K562 (cell line): ENCODE results near the gene MTPN. TPM values are rescaled to one million over a fixed set of nuclear protein-coding genes. Genes with fewer than 3 reads are reported as not detected.

ENCODE experiments used
- CHD4 ChIP-seq: fragments of 200-600 bp; sonication (generic); IDR thresholded peaks from 3 replicates; pipeline ENCODE4 v1.6.1; 2012; ENCODE audit warnings: low read depth, mild to moderate bottlenecking, mixed read lengths, low read length, inconsistent platforms; ENCODE audit not compliant: insufficient read depth, insufficient replicate concordance, poor library complexity, severe bottlenecking
- FOXA3 ChIP-seq, 2 experiments: fragments of 450-650 bp in 1 of 2; sonication (generic) in 1 of 2; formaldehyde crosslinking; IDR thresholded peaks in 1 of 2; conservative IDR thresholded peaks in 1 of 2; 2 replicates each; pipeline versions ENCODE4 v1.4.0 to v1.8.0; 2020 to 2022; ENCODE audit warnings: mild to moderate bottlenecking in 2 of 2, missing genetic modification reagents in 1 of 2
- FOXM1 ChIP-seq, 2 experiments: fragments of 450-650 bp in 1 of 2; sonication (generic) in 1 of 2; formaldehyde crosslinking in 1 of 2; IDR thresholded peaks; 2 replicates each; pipeline versions ENCODE4 v1.6.1 to v1.9.0; 2017 to 2022; ENCODE audit warnings: low read depth in 2 of 2, mild to moderate bottlenecking in 2 of 2, missing genetic modification reagents in 1 of 2, moderate library complexity in 1 of 2
- GTF2A2 ChIP-seq: IDR thresholded peaks from 2 replicates; pipeline ENCODE4 v1.6.1; 2016; ENCODE audit warnings: mild to moderate bottlenecking, missing genetic modification characterization, missing compliant biosample characterization
- HNRNPK ChIP-seq: fragments of 200-400 bp; formaldehyde crosslinking; IDR thresholded peaks from one replicate; pipeline ENCODE4 v1.6.1; 2018; ENCODE audit warnings: mild to moderate bottlenecking, low read depth, low read length; ENCODE audit not compliant: poor library complexity, severe bottlenecking
- KAT2B ChIP-seq: IDR thresholded peaks from one replicate; pipeline ENCODE4 v1.6.1; 2012; ENCODE audit warnings: low read depth, mild to moderate bottlenecking, control low read depth, inconsistent platforms, low read length, moderate library complexity
- KDM5B ChIP-seq: fragments of 200-600 bp; sonication (generic); IDR thresholded peaks from 2 replicates; pipeline ENCODE4 v1.6.1; 2012; ENCODE audit warnings: low read depth, mild to moderate bottlenecking, moderate library complexity, low read length, control low read depth, inconsistent platforms; ENCODE audit not compliant: insufficient replicate concordance
- NELFE ChIP-seq: IDR thresholded peaks from 2 replicates; pipeline ENCODE4 v1.6.1; 2011; ENCODE audit warnings: mild to moderate bottlenecking; ENCODE audit not compliant: insufficient read depth, insufficient read length
- PML ChIP-seq: IDR thresholded peaks from 2 replicates; pipeline ENCODE4 v1.6.1; 2012; ENCODE audit warnings: low read length, inconsistent platforms
- SLC30A9 ChIP-seq: fragments of 250-450 bp; sonication (Bioruptor Pico); IDR thresholded peaks from 2 replicates; pipeline ENCODE4 v1.8.0; 2022; ENCODE audit warnings: mild to moderate bottlenecking, moderate library complexity
- TAF9B ChIP-seq: fragments of 450-650 bp; IDR thresholded peaks from 2 replicates; pipeline ENCODE4 v1.6.1; 2018; ENCODE audit warnings: mild to moderate bottlenecking; ENCODE audit not compliant: partially characterized antibody
- TEAD1 ChIP-seq, 2 experiments: fragments of 450-650 bp in 1 of 2; sonication (generic) in 1 of 2; formaldehyde crosslinking; IDR thresholded peaks; 2 replicates each; pipeline versions ENCODE4 v1.4.0 to v1.8.0; 2020 to 2022; ENCODE audit warnings: mild to moderate bottlenecking in 2 of 2, missing genetic modification reagents in 1 of 2
- ZFP30 ChIP-seq: fragments of 250-450 bp; sonication (Bioruptor Pico); IDR thresholded peaks from 2 replicates; pipeline ENCODE4 v1.8.0; 2022; ENCODE audit warnings: moderate library complexity, mild to moderate bottlenecking, inconsistent platforms, borderline replicate concordance
- ZFP36 ChIP-seq: fragments of 150-350 bp; IDR thresholded peaks from 2 replicates; pipeline ENCODE4 v1.6.1; 2018; ENCODE audit warnings: low read length, low read depth; ENCODE audit not compliant: partially characterized antibody
- ZNF12 ChIP-seq: sonication (generic); formaldehyde crosslinking; IDR thresholded peaks from 2 replicates; pipeline ENCODE4 v1.4.0; 2020; ENCODE audit warnings: mild to moderate bottlenecking, missing genetic modification reagents
- ZNF384 ChIP-seq: IDR thresholded peaks from 2 replicates; pipeline ENCODE4 v1.6.1; 2012; ENCODE audit warnings: low read depth, low read length, improper control_type of control experiment
- ZNF57 ChIP-seq: fragments of 450-650 bp; formaldehyde crosslinking; IDR thresholded peaks from 2 replicates; pipeline ENCODE4 v1.4.0; 2020; ENCODE audit warnings: mild to moderate bottlenecking, moderate library complexity
- ZNF668 ChIP-seq: fragments of 250-450 bp; sonication (Bioruptor Pico); IDR thresholded peaks from 2 replicates; pipeline ENCODE4 v1.8.0; 2022; ENCODE audit warnings: mild to moderate bottlenecking, inconsistent platforms
- ZNF766 ChIP-seq: fragments of 200-800 bp; sonication (Bioruptor generic); conservative IDR thresholded peaks from 2 replicates; pipeline ENCODE4 v1.6.1; 2016; ENCODE audit warnings: missing genetic modification characterization, missing compliant biosample characterization
- polyA plus RNA-seq, 8 experiments: library from polyadenylated mRNA; depleted of rRNA in 4 of 8; stranded (reverse) in 5 of 8; unstranded in 3 of 8; fragments of >200 nt; fragmentation: Nextera tagmentation in 2 of 8; fragmentation: Illumina TruSeq in 1 of 8; extraction: Ambion mirVana in 2 of 8; extraction: Trizol in 1 of 8; gene quantifications; 2 replicates each; pipeline versions ENCODE4 v1.2.1 to v1.2.3, GENCODE V29; 2011 to 2014; ENCODE audit warnings: inconsistent platforms in 1 of 8, missing spikeins in 1 of 8
- total RNA-seq, 7 experiments: library from RNA; depleted of rRNA in 6 of 7; stranded (reverse); fragments of >200 nt in 6 of 7; fragmentation: Illumina TruSeq in 2 of 7; extraction: Trizol in 2 of 7; gene quantifications; 2 replicates each; pipeline versions ENCODE4 v1.2.1 to v1.2.3, GENCODE V29; 2011 to 2021; ENCODE audit warnings: low replicate concordance in 1 of 7
- TF ChIP-seq, protein P1 (sequence below): fragments of 250-450 bp; sonication (Bioruptor Pico); IDR thresholded peaks from 2 replicates; pipeline ENCODE4 v1.5.0; 2020; ENCODE audit warnings: mild to moderate bottlenecking
- TF ChIP-seq, protein P2 (sequence below): fragments of 450-650 bp; IDR thresholded peaks from 2 replicates; pipeline ENCODE4 v1.7.0; 2016; ENCODE audit warnings: borderline replicate concordance
- TF ChIP-seq, protein P3 (sequence below): fragments of 450-650 bp; formaldehyde crosslinking; IDR thresholded peaks from 2 replicates; pipeline ENCODE4 v1.4.0; 2020; ENCODE audit warnings: mild to moderate bottlenecking, moderate library complexity

The MTPN gene
- total and polyA plus RNA-seq, 9 of the 15 experiments (the other 6 are each of a cell fraction or from before 2014, with no cell fraction given), result 68.5 to 261 (median 156) TPM

DNA sequence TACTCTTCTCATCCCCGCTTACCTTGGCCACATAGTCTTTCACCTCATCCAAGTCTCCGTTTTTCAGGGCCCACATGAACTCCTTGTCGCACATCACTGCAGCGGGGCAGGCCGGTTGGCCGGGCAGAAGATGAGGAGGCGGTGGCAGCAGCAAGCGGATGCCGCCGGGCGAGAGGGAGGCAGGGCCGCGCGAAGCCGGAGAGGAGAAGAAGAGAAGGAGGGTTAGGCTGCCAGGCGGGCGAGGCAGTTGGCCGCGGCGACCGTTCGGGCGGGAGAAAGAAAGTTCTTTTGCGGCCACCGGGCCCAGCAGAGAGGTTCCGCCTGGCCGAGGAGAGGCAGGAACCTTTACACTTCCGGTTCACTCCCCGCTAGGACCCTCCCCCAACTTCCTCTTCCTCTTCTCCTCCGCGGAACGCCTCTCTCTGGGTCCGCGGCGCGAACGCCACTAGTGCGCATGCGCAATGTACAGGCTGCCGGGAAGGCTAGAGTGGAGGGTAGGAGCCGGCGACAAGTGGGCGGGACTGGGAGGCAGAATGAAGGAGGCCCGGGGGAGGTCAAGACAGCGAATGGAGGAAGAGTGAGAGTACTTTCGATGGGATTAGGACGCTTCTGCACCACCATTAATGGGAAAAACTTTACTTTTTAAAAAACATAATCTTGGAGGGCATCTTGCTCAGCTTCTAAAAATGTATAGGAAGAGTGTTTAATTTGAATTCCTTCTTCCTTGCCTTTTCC, at the start of gene MTPN (continued):
- TF ChIP-seq, protein P1, sequence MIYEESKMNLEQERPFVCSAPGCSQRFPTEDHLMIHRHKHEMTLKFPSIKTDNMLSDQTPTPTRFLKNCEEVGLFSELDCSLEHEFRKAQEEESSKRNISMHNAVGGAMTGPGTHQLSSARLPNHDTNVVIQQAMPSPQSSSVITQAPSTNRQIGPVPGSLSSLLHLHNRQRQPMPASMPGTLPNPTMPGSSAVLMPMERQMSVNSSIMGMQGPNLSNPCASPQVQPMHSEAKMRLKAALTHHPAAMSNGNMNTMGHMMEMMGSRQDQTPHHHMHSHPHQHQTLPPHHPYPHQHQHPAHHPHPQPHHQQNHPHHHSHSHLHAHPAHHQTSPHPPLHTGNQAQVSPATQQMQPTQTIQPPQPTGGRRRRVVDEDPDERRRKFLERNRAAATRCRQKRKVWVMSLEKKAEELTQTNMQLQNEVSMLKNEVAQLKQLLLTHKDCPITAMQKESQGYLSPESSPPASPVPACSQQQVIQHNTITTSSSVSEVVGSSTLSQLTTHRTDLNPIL, result no peak
- TF ChIP-seq SLC30A9 (no peak), ZFP36 (no peak), HNRNPK (no peak), KAT2B (no peak), GTF2A2 (tag) (no peak), PML (peak; percentile 84), NELFE (no peak), TAF9B (peak; percentile 71), ZNF384 (no peak), ZNF668 (CRISPR knock-in tag) (no peak), ZNF766 (CRISPR knock-in tag) (no peak), CHD4 (no peak), KDM5B (peak; percentile 93), ZNF12 (CRISPR knock-in tag) (peak; percentile 74; the same call in 1 of the 2 replicates), ZFP30 (CRISPR knock-in tag) (no peak), ZNF57 (peak; percentile 8; the same call in 1 of the 2 replicates), FOXA3 (CRISPR knock-in tag; conservative IDR thresholded peaks at IDR 0.05 in 1 of 2, IDR thresholded peaks at IDR 0.05 in 1 of 2) (peak in 1 of 2 experiments; percentile 84; a peak in 2 of 4 replicates), FOXM1 (IDR thresholded peaks at IDR 0.05; ENCODE audit: low read depth) (no peak; the same call in 1 of the 2 replicates), FOXM1 (CRISPR knock-in tag; IDR thresholded peaks at IDR 0.05; ENCODE audit: low read depth) (peak; percentile 83), TEAD1 (CRISPR knock-in tag; IDR thresholded peaks at IDR 0.05) (peak in 1 of 2 experiments; percentile 79; a peak in 2 of 4 replicates)
- TF ChIP-seq, protein P2, sequence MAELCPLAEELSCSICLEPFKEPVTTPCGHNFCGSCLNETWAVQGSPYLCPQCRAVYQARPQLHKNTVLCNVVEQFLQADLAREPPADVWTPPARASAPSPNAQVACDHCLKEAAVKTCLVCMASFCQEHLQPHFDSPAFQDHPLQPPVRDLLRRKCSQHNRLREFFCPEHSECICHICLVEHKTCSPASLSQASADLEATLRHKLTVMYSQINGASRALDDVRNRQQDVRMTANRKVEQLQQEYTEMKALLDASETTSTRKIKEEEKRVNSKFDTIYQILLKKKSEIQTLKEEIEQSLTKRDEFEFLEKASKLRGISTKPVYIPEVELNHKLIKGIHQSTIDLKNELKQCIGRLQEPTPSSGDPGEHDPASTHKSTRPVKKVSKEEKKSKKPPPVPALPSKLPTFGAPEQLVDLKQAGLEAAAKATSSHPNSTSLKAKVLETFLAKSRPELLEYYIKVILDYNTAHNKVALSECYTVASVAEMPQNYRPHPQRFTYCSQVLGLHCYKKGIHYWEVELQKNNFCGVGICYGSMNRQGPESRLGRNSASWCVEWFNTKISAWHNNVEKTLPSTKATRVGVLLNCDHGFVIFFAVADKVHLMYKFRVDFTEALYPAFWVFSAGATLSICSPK, result 0 out of 2 replicates have a peak, but pooled peaks have one; percentile 5
- TF ChIP-seq, protein P3, sequence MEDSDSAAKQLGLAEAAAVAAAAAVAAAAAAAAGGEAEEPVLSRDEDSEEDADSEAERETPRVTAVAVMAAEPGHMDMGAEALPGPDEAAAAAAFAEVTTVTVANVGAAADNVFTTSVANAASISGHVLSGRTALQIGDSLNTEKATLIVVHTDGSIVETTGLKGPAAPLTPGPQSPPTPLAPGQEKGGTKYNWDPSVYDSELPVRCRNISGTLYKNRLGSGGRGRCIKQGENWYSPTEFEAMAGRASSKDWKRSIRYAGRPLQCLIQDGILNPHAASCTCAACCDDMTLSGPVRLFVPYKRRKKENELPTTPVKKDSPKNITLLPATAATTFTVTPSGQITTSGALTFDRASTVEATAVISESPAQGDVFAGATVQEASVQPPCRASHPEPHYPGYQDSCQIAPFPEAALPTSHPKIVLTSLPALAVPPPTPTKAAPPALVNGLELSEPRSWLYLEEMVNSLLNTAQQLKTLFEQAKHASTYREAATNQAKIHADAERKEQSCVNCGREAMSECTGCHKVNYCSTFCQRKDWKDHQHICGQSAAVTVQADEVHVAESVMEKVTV (CRISPR knock-in tag), result no peak
